GM19193 (cell line): Measurements from ENCODE around the gene OLIG2.

Experiments used
- POLR2A ChIP-seq: IDR thresholded peaks from 4 replicates; pipeline ENCODE4 v1.6.1; 2011; ENCODE audit not compliant: insufficient read depth, insufficient read length; ENCODE audit errors: extremely low read depth

The OLIG2 gene

GRCh38 chr21:33026878-33027400, 1.2 kb downstream of the OLIG2 start:
- TF ChIP-seq POLR2A: no peak

- TF ChIP-seq POLR2A: no peak
These were observed 1.9 kb downstream of the OLIG2 start for GRCh38 chr21:33027401-33028286.

GRCh38 chr21:33028287-33028670, 2.5 kb downstream of the OLIG2 start:
- TF ChIP-seq POLR2A: no peak

- no peak for TF ChIP-seq POLR2A
These were observed 3.1 kb downstream of the OLIG2 start for GRCh38 chr21:33028773-33029384.

- TF ChIP-seq POLR2A: no peak
These were observed 3.7 kb downstream of the OLIG2 start for GRCh38 chr21:33029385-33029921.

GRCh38 chr21:33029975-33030461, 4.3 kb downstream of the OLIG2 start:
- TF ChIP-seq POLR2A: no peak

GRCh38 chr21:33030633-33031032, 4.9 kb downstream of the OLIG2 start:
- TF ChIP-seq POLR2A: no peak

GRCh38 chr21:33031152-33031911, 5.6 kb downstream of the OLIG2 start:
- TF ChIP-seq POLR2A: no peak

GRCh38 chr21:33032434-33033047, 6.8 kb downstream of the OLIG2 start:
- no peak for TF ChIP-seq POLR2A

GRCh38 chr21:33033094-33033951, 7.6 kb downstream of the OLIG2 start:
- TF ChIP-seq POLR2A: no peak

- no peak for TF ChIP-seq POLR2A
These were observed 8.3 kb downstream of the OLIG2 start for GRCh38 chr21:33033961-33034413.

- no peak for TF ChIP-seq POLR2A
These were observed 9.4 kb downstream of the OLIG2 start for GRCh38 chr21:33035147-33035546.

- TF ChIP-seq POLR2A: no peak
These were observed 10.9 kb downstream of the OLIG2 start for GRCh38 chr21:33036430-33037162.
